NCI-H446 (cell line): ENCODE results near the gene DRAXIN.

Source experiments
- DNase-seq, 2 experiments: peaks; one replicate each; lab custom pipeline; 2025; lab: John Stamatoyannopoulos, UW

DRAXIN gene

DNA sequence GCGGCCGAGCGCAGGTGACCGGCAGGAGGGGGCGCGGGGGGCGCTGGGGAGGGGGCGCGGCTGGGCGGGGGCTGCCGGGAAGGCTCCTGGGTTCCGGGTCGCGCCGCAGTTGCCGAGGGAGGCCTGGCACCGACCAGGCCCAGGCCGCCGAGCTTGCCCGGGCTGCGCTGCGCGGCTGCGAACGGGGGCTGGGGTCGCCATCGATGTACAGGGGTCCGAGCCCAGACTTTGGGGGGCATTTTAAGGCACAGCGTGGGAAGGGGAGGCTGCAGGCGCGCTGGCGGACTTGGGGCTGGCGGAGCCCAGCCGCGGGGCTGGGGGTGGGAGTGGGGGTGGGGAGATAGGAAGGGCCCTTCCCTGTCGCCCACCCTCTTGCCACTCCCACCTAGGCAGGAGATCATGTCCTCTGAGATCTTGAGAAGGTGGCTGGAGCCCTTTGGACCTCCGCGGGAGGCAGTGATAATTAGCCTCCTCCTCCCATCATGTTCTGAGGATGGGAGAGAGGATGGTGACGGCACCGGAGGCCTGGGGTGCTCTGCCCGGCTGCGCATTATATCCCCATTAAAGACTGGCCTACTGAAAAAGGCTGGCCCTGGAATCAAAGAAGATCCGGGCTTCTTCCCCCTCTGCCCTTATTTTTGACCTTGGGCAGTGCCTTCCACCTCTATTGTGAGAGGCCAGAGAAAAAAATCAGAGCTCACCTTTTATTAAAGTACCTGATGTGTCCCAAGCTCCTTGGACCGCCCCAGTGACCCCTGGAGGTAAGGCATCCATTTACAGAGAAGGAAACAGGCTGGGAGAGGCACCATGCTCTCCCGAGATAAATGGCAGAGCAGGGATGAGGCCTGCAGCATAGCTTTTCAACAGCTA, 36.3 kb upstream of the DRAXIN start:
- no peak for DNase-seq

DNA sequence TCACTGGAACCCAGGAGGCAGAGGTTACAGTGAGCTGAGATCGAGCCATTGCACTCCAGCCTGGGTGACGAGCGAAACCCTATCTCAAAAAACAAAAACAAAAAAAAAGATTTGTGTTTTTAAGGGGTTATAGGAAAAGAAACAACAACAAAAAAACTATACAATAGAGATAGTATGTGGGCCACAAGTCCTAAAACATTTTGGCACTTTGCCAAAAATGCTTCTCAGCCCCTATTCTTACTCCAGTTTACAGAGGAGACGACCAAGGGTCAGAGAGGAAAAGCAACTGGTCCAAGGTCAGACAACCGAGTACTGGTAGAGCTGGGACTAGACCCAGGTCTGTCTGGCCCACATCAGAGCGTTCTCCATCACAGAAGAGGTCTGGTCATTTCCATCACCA, 33.9 kb upstream of the DRAXIN start:
- no peak for DNase-seq

DNA sequence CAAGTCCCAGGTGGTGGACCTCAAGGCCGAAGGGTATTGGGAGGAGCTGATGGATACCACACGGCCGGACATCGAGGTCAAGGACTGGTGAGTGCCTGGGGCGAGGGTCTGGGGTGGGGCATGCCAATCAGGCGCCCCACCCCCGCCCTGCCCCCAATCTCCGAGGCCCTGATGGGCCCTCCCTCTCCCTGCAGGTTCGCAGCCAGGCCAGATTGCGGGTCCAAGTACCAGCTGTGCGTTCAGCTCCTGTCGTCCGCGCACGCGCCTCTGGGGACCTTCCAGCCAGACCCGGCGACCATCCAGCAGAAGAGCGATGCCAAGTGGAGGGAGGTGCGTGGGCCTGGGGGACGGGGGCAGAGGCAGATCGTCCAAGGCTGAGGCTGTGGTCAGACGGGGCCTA, 33.0 kb upstream of the DRAXIN start:
- DNase-seq: no peak

DNA sequence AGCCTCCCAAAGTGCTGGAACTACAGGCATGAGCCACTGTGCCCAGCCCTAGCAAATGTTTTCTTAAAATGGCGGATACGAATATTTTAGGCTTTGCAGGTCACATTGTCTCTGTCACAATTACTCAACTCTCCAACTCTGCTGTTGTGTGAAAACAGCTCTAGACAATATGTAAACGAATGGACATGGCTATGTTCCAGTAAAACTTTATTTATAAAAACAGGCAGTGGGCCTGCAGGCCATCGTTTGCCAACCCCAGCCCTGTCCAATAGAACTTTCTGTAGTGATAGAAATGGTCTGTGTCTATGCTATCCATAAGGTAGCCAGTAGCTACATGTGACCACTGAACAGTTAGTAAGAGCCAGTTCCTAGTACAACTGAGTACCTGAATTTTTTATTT, 31.8 kb upstream of the DRAXIN start:
- DNase-seq: no peak

DNA sequence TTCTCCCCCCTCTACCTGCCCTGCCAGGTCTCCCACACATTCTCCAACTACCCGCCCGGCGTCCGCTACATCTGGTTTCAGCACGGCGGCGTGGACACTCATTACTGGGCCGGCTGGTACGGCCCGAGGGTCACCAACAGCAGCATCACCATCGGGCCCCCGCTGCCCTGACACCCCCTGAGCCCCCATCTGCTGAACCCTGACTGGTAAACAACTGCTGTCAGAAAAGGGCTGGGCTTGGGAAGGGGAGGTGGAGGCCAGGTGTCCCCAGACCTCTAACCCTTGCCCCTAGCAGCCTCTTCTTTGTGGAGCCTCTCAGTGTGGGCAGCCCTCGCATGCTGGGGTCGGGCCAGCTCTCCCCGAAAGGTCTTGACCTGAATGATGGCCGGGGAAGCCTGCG, 30.4 kb upstream of the DRAXIN start:
- DNase-seq: no peak

DNA sequence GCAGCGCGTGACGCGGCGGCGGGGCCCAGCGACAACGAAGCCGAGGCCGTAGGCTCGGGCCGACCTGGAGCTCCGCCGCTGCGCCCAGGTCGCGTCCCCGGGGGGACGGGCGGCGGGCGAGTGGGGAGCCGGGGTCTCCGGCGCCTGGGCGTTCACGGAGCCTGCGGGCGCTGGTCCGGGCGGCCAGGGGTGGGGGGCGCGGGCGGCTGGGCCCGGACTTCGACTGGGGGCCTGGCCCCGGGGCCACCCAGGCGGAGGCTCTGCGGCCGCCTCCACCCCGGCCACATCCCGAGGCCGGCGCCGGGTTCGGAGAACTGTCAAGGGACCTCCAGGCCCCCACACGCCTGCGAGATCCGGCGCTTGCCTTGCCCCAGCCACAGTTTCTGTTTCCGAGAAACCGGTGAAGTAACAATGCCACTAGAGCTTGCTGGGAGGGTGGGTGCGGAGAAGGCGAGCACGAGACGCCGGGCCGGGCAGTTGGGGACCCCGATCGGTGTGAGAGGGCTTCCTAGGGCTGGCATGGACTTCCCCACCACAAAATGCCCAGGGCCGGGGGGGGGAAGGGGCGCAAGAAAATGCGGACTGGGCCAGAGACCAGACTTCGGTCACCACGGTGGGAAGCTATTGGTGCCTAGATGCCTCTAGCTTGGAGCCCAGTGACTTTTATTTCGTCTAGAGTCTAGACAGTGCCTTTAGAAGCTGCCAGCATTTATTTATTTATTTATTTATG, 27.0 kb upstream of the DRAXIN start:
- DNase-seq: no peak

DNA sequence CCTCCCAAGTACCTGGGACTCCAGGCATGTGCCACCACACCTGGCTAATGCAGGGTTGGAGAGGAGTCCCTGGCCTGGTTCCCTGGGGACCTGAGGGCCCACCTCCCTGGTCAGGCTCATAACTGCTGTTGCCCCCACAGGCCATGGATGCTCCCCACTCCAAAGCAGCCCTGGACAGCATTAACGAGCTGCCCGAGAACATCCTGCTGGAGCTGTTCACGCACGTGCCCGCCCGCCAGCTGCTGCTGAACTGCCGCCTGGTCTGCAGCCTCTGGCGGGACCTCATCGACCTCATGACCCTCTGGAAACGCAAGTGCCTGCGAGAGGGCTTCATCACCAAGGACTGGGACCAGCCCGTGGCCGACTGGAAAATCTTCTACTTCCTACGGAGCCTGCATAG, 23.0 kb upstream of the DRAXIN start:
- no peak for DNase-seq

DNA sequence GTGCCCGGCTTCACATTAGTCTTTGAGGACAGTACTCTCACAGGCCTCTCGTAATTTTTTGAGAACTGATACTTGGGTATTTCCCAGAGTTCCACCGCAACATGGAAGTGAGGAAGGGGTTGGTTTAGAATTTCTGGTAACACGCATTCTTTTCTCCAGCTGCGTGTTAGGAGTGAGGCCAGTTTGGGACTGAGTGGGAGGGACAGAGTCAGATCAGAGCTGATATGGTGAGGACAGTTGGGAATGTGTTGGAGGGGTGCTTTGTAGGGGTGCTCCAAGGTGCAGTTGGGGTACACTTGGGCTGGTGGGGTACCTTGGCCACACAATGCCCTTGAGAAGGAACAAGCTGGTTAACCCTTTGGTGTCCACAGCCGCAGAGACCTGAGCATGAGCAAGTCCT, 20.8 kb upstream of the DRAXIN start:
- no peak for DNase-seq

DNA sequence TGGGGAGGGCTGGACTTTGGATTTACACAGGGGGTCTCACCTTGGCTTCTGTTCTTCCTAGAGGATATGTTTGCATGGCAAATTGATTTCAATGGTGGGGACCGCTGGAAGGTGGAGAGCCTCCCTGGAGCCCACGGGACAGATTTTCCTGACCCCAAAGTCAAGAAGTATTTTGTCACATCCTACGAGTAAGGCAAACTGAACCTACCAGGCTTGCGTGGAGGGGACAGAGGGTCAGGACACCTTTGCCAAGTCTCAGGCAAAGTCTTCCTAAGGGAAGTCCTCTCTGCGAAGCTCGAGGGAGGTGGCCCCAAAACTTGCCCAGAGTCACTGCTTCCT, 20.3 kb upstream of the DRAXIN start:
- no peak for DNase-seq

DNA sequence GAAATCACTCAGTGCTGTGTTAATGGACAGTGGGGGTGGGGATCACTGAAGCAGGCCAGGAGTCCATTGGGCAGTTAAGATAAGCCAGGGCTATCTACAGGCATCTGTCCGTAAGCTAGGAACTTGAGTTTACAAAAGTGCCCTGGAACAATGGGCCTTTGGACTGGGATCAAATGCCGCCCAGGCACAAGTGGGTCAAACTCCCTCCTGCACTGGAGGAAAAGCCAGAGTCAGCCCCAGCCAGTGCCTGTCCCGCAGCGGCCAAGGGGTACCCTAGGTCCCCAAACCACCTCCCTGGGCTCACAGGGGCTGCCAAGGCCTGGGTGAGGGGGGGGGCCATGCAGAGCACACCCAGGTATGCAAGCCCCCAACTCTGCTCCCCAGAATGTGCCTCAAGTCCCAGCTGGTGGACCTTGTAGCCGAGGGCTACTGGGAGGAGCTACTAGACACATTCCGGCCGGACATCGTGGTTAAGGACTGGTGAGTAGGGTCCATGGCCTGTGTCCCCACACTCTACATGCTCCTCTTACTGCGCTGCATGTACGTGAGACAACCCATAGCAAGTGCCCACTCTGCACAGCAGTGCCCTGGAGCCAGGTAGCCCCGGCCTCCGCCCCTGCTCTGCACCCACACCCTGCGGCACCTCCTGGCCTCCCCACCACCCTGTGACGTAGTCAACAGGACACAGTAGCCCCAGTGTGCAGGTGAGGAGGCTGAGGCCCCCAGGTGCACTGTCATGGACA, 19.8 kb upstream of the DRAXIN start:
- DNase-seq: no peak

DNA sequence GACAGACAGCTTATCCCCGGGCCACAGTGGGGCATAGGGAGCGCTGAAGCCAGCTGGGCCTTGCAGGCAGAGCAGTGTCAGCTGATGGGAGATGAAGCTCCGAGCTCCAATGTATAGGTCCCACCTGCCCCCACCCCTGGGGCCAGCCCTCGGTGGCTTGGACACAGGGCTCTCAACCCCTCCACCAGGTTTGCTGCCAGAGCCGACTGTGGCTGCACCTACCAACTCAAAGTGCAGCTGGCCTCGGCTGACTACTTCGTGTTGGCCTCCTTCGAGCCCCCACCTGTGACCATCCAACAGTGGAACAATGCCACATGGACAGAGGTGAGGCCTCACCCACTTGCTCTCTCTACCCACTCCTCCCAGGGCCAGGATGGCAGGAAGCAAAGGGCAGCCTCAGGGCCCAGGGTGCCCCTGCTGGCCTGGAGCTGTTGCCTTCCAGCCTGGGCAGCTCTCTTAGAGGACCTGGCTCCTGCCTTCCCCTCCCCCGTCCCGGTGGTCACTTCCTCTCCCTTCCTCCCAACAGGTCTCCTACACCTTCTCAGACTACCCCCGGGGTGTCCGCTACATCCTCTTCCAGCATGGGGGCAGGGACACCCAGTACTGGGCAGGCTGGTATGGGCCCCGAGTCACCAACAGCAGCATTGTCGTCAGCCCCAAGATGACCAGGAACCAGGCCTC, 18.3 kb upstream of the DRAXIN start:
- DNase-seq: no peak

DNA sequence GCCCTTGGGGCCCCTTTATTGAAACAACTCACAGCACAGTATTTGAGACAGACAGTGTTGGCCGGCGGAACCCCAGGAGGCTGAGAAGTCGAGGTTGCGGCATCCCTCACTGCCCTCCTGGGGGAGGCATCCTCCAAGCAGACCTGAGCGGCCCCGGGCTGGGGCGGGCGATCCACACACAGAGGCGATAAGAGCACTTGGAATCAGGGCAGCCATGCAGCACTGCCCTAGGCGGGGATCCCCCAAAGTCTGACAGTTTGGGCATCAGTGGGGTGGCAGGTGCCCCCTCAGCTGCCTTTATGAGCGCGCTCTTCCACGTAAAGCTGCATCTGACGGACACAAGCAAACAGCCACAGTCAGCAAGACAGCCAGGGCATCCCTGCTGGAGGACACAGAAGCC, 17.0 kb upstream of the DRAXIN start:
- DNase-seq: no peak

DNA sequence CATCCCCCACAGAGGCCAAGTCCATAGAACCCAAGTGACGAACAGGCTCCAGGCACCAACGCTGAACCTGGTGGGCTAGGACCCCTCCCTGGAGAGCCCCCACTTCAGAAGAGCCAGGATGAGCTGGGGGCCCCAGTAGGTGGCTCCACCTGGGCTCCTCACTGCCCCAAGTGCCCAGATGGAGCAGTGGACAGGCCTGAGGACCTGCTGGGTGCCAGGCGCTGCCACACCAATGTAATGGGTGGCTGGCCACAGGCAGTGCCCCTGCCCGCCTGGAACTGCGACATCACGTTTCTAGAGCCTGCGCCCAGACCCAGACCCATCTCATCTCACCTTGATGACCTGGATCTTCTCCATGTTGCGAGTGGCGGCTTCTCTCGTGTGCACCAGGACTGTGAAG, 16.2 kb upstream of the DRAXIN start:
- no peak for DNase-seq

DNA sequence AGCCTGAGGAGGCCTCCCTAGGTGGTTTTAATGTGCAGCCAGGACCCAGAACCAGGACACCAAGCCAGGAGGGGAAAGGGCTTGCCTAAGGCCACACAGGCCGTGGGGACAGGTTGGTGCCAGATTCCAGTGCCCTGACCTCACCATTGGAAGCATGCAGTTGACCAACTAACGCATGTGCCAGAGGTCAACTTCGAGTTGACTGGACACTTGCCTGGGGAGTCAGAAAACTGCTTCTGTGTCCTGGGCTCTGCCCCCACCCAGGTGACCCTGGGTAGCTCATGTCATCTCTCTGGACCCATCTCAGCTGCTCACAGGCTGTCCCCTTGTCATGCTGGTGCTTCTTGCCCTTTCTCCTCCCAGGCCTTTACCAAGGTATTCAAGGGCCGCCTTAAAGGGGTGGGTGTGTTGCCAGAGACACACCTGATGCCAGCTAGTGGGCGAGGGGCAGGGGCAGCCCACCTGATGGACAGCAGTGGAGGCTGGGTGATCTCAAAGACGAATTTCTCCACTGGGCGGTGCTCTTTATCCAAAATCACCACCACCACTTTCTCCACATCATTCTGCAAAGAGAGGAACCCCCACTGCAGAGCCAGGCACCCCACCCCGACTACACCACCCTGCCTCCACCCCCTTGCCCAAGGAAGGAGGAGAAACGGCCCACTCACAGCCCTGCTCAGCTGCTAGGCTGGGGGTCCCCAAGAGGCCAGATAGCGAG, 15.0 kb upstream of the DRAXIN start:
- no peak for DNase-seq

DNA sequence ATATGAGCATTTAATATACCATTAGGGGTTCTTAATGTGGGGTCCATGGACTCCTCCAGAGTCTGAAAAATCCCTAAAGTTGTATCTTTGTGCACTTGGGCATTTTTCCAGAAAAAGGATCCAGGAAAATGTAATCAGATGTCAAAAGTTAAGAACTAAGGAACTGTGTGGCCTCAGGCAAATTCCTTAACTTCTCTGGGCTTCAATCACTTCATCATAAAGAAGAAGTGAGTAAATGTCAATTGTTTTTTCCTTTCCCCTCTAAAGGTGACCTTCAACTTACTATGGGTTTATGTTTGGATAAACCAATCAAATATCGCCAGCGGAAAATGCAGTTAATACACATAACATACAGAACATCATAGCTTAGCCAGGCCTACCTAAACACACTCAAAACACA, 13.1 kb upstream of the DRAXIN start:
- DNase-seq: no peak

DNA sequence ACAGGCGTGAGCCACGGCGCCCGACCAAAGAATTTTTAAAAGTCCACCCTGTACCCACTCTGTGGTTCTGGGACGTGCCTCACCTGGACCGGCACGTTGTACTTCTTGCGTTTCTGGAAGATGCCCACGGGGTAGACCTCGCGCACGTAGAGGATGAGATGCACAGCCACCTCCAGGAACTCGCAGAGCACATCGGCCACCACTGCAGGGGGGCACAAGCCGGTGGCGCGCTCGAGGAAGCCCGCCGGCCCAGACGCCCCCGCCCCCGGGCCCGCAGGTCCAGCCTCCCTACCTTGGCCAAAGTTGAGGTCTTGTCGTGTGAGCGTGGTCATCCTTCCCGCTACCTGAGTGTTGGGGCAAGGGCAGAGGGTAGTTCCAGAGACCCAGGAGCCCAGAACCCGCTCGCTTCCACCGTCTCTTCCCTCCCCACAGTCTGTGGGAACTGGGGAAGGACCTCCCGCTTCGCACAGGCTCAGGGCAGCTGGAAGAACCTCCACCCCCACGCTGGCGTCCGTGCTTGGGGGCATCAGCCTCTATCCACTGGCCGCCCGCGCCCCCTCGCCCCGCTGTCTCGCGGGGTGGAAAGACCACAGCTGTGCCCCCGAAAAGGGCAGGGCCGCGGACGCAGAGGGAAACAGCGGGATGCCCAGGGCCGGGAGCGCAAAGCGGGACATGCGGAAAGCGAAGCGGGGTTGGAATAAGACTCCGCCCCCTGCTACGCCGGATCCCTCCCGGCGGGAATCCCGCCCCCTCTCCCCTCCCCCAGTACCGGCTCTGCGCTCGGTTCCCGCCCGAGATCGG, 11.0 kb upstream of the DRAXIN start:
- no peak for DNase-seq

DNA sequence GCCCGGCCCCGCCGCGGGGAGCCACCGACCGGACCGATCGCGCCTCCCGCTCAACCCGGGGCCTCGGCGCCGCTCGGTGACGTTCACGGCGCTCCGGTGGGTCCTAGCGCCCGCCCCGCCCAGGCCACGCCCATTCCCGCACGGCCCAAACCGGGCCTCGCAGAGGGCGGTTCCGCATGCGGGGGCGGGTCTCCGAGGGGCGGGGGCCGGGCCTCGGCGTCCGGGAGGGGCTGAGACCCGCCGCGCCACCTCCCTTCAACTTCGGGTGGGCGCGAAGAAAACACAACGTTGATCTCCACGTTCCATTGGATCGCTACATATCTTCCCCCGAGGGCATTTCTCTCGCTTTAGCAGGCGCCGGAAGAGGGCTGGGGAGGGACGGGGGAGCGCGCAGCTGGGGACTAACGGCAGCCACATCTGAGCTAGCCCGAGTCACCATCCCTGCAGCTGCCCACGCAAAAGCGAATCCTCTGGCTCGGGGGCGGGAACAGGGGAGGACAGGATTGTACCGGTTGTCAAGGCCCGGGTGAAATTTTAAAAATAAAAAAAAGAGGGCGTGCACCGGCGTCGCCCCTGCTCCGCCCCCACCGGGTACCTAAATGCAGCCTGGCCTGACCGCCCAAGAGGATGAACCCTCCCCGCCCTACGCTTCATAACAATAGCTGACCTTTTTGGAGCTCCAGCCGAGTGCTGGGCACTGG, 10.3 kb upstream of the DRAXIN start, which contains the start of gene MAD2L2:
TSS of gene MAD2L2 (minus strand) at position 78 of the 701 bp plus-strand sequence. CDS start 547 bp downstream, outside the sequence.
- peak; percentile 68 to 90 for DNase-seq

DNA sequence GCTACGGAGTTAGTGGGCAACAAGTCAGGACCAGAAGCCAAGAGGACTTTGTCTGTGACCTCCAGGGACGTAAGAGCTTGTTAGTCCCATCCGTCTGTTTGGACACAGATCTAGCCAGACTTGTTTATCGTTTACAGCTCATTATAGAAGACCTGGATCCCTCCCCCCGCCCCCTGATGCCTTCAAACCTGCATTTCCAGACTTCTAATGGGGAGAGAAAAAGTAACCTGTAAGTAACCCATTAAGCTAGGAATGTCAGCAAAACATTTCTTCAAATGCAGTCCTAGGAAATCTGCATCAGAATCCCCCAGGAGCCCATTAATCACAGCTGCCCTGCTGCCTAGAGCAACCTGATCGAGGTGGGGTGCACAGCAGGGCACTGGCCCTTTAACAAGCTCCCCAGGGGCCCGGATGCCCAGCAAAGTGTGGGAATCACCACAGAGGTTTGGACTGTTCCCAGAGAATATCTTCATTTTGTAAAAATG, 9.2 kb upstream of the DRAXIN start:
- no peak for DNase-seq

DNA sequence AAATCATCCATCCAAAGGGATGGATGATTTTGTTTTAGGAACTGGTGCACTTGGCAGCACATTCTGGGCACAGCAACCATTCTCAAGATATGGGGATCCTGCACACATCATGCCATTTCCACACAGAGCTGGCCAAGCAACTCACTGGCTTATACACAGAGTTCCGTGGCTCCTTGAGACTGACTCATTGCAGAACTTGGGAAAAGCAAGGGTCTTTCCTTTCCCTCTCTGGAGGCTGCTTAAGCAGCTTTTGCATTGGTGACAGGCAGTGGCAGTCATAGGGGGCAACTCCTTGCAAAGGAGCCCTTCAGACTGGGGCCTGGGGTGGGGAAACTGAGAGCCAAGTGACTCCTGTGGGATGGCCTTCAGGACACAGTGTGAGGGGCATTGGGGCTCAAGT, 8.7 kb upstream of the DRAXIN start:
- DNase-seq: no peak

DNA sequence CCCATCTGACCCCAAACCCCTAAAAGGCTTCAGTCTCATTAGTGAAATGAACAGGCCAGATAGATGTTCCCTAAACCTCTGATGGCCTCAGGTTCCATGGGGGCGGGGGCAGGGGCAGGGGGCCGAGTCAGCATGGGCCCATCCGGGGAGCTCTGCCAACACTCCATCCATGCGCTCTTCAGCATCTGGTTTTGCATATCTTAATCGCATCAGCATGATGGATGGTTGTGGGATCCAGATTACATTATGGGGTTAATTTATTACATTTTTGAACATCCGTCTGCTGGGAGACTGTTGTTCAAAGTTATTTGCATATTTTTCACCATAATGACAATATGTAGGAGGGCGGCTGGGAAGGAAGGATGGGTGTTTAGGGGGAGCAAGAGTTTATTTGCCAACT, 7.4 kb upstream of the DRAXIN start:
- no peak for DNase-seq
